Neural progenitor cell (in vitro differentiated cells): Measurements from ENCODE around the gene OVOL3. TPM values are rescaled to one million over a fixed set of nuclear protein-coding genes. Genes with fewer than 3 reads are reported as not detected.

Experiments
- DNase-seq: peaks from one replicate; pipeline ENCODE4 v3.0.0-alpha.2; 2016; ENCODE audit warnings: low spot score
- H2AFZ ChIP-seq: fragments of 200-600 bp; sonication (generic); replicated peaks from 2 replicates; pipeline ENCODE4 v1.6.1; 2016; ENCODE audit warnings: antibody characterized with exemption
- H3F3A ChIP-seq: fragments of 200-600 bp; sonication (generic); 2 replicates; pipeline ENCODE4 v1.6.1; 2016; ENCODE audit warnings: antibody characterized with exemption, low read depth
- H3K27ac ChIP-seq: fragments of 200-600 bp; sonication (generic); 2 replicates; pipeline ENCODE4 v1.5.1; 2016; ENCODE audit warnings: mild to moderate bottlenecking
- H3K27me3 ChIP-seq: fragments of 200-600 bp; sonication (generic); 2 replicates; pipeline ENCODE4 v1.6.1; 2016; ENCODE audit warnings: mild to moderate bottlenecking, moderate library complexity
- H3K36me3 ChIP-seq: fragments of 200-600 bp; sonication (generic); 2 replicates; pipeline ENCODE4 v1.5.1; 2016
- H3K4me1 ChIP-seq: fragments of 200-600 bp; sonication (generic); 2 replicates; pipeline ENCODE4 v1.6.1; 2016; ENCODE audit warnings: mixed run types
- H3K4me2 ChIP-seq: fragments of 200-600 bp; sonication (generic); 2 replicates; pipeline ENCODE4 v1.6.1; 2016
- H3K4me3 ChIP-seq: fragments of 200-600 bp; sonication (generic); 2 replicates; pipeline ENCODE4 v1.5.1; 2016
- H3K79me2 ChIP-seq: fragments of 200-600 bp; sonication (generic); 2 replicates; pipeline ENCODE4 v1.6.1; 2016; ENCODE audit warnings: low read depth
- H3K9ac ChIP-seq: fragments of 200-600 bp; sonication (generic); 2 replicates; pipeline ENCODE4 v1.6.1; 2016
- H3K9me3 ChIP-seq: fragments of 200-600 bp; sonication (generic); 2 replicates; pipeline ENCODE4 v1.5.1; 2016; ENCODE audit warnings: low read depth
- H4K20me1 ChIP-seq: fragments of 200-600 bp; sonication (generic); 2 replicates; pipeline ENCODE4 v1.6.1; 2016; ENCODE audit warnings: low read depth
- H3K27ac Mint-ChIP-seq: 3 replicates; pipeline ENCODE4 v1.8.0; 2021; ENCODE audit warnings: mixed read lengths
- H3K27me3 Mint-ChIP-seq: 2 replicates; pipeline ENCODE4 v1.8.0; 2022; ENCODE audit warnings: low read depth, mild to moderate bottlenecking, inconsistent platforms, moderate library complexity, mixed read lengths; ENCODE audit not compliant: insufficient read depth
- H3K36me3 Mint-ChIP-seq: 3 replicates; pipeline ENCODE4 v1.8.0; 2021; ENCODE audit warnings: mixed read lengths
- H3K4me1 Mint-ChIP-seq: 3 replicates; pipeline ENCODE4 v1.8.0; 2021; ENCODE audit warnings: mixed read lengths
- H3K4me3 Mint-ChIP-seq: 3 replicates; pipeline ENCODE4 v1.8.0; 2021; ENCODE audit warnings: mild to moderate bottlenecking, moderate library complexity, mixed read lengths
- H3K9me3 Mint-ChIP-seq: 3 replicates; pipeline ENCODE4 v1.8.0; 2020; ENCODE audit warnings: mixed read lengths
- CTCF ChIP-seq: fragments of 200-600 bp; sonication (generic); IDR thresholded peaks from 2 replicates; pipeline ENCODE4 v1.5.1; 2017; ENCODE audit warnings: antibody characterized with exemption, mild to moderate bottlenecking
- EZH2 ChIP-seq: fragments of 200-600 bp; sonication (generic); IDR thresholded peaks from 2 replicates; pipeline ENCODE4 v1.6.1; 2017; ENCODE audit warnings: antibody characterized with exemption, mild to moderate bottlenecking, moderate library complexity
- EZH2phosphoT487 ChIP-seq: fragments of 200-600 bp; sonication (generic); IDR thresholded peaks from 2 replicates; pipeline ENCODE4 v1.6.1; 2017; ENCODE audit warnings: antibody characterized with exemption
- total RNA-seq: library from RNA; depleted of rRNA; stranded (reverse); fragments of >200 nt; gene quantifications from 2 replicates; pipeline ENCODE4 v1.2.3, GENCODE V29; 2015; ENCODE audit warnings: low replicate concordance

OVOL3 gene
- total RNA-seq, 1 donor from 2014 or later: not detected

DNA sequence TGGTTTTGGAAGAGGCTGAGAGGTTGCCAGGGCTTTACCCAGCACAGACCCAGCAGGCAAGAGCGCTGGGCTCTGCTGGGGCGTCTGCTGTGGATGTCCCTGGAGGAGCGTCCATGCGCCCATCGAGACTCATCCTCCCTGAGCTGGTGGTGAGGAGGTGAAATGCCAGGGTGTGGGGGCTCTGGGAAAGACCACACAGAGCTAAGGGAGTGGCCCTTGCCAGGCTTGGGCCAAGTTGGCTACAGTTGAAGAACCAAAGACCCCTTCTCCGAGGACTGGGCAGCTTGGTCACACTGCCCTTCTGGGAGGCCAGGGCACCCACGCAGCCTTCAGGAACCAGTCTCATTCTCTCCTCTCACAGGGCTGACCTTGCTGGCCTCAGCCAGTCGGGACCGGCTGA lies 24.6 kb upstream of the OVOL3 start:
- Mint-ChIP-seq H3K4me3 (no peak overlapping the region), H3K36me3 (peaks cover 18% of the 10 kb centered on the region), H3K27ac (no peak overlapping the region), H3K27me3 (peaks cover 2% of the 10 kb centered on the region), H3K9me3 (no peaks in the 10 kb centered on the region), H3K4me1 (no peaks in the 10 kb centered on the region)
- H3K27me3 ChIP-seq: no peaks in the 10 kb centered on the region
- TF ChIP-seq EZH2phosphoT487: no peak
- no peak for TF ChIP-seq EZH2
- TF ChIP-seq CTCF: no peak
- H3K4me3 ChIP-seq: no peak overlapping the region
- H3K9ac ChIP-seq: no peak overlapping the region
- no peaks in the 10 kb centered on the region for H4K20me1 ChIP-seq
- H3K9me3 ChIP-seq: no peaks in the 10 kb centered on the region
- H3K79me2 ChIP-seq: no peaks in the 10 kb centered on the region
- H3F3A ChIP-seq: no peaks in the 10 kb centered on the region
- H3K36me3 ChIP-seq: no peaks in the 10 kb centered on the region
- H3K27ac ChIP-seq: no peak overlapping the region
- no peak for DNase-seq
- H3K4me1 ChIP-seq: no peaks in the 10 kb centered on the region
- H2AFZ ChIP-seq: no peak overlapping the region
- no peak overlapping the region for H3K4me2 ChIP-seq

- no peak overlapping the region for H2AFZ ChIP-seq
- no peaks in the 10 kb centered on the region for H3F3A ChIP-seq
- H3K79me2 ChIP-seq: no peaks in the 10 kb centered on the region
- H4K20me1 ChIP-seq: no peaks in the 10 kb centered on the region
- no peak for DNase-seq
- no peaks in the 10 kb centered on the region for H3K9me3 ChIP-seq
- H3K27ac ChIP-seq: no peak overlapping the region
- H3K27ac Mint-ChIP-seq: no peak overlapping the region
- peaks cover 20% of the 10 kb centered on the region for H3K36me3 Mint-ChIP-seq
- H3K9me3 Mint-ChIP-seq: no peaks in the 10 kb centered on the region
- no peaks in the 10 kb centered on the region for H3K4me1 Mint-ChIP-seq
- TF ChIP-seq EZH2 (no peak), CTCF (no peak), EZH2phosphoT487 (no peak)
- H3K4me3 Mint-ChIP-seq: no peak overlapping the region
- H3K27me3 ChIP-seq: no peaks in the 10 kb centered on the region
- no peaks in the 10 kb centered on the region for H3K4me1 ChIP-seq
- H3K36me3 ChIP-seq: no peaks in the 10 kb centered on the region
- no peak overlapping the region for H3K4me3 ChIP-seq
- no peak overlapping the region for H3K9ac ChIP-seq
- peaks cover 2% of the 10 kb centered on the region for H3K27me3 Mint-ChIP-seq
- no peak overlapping the region for H3K4me2 ChIP-seq
These were observed 21.1 kb upstream of the OVOL3 start for GRCh38 chr19:36089847-36090246.

- no peaks in the 10 kb centered on the region for H3K4me1 ChIP-seq
- no peak overlapping the region for H2AFZ ChIP-seq
- no peaks in the 10 kb centered on the region for H3K79me2 ChIP-seq
- H3F3A ChIP-seq: peaks cover 4% of the 10 kb centered on the region
- TF ChIP-seq EZH2phosphoT487 (no peak), EZH2 (no peak), CTCF (no peak)
- Mint-ChIP-seq H3K36me3 (peaks cover 17% of the 10 kb centered on the region), H3K4me1 (no peaks in the 10 kb centered on the region), H3K4me3 (no peak overlapping the region), H3K27me3 (peaks cover 2% of the 10 kb centered on the region), H3K27ac (no peak overlapping the region), H3K9me3 (no peaks in the 10 kb centered on the region)
- H3K9ac ChIP-seq: no peak overlapping the region
- H3K27me3 ChIP-seq: no peaks in the 10 kb centered on the region
- no peaks in the 10 kb centered on the region for H3K36me3 ChIP-seq
- H3K4me2 ChIP-seq: no peak overlapping the region
- no peak overlapping the region for H3K4me3 ChIP-seq
- DNase-seq: no peak
- H4K20me1 ChIP-seq: no peaks in the 10 kb centered on the region
- no peak overlapping the region for H3K27ac ChIP-seq
- H3K9me3 ChIP-seq: no peaks in the 10 kb centered on the region
These were observed 19.8 kb upstream of the OVOL3 start for GRCh38 chr19:36090910-36091695.
